Measurements from ENCODE around the gene LRRC55.

LRRC55 gene

DNA sequence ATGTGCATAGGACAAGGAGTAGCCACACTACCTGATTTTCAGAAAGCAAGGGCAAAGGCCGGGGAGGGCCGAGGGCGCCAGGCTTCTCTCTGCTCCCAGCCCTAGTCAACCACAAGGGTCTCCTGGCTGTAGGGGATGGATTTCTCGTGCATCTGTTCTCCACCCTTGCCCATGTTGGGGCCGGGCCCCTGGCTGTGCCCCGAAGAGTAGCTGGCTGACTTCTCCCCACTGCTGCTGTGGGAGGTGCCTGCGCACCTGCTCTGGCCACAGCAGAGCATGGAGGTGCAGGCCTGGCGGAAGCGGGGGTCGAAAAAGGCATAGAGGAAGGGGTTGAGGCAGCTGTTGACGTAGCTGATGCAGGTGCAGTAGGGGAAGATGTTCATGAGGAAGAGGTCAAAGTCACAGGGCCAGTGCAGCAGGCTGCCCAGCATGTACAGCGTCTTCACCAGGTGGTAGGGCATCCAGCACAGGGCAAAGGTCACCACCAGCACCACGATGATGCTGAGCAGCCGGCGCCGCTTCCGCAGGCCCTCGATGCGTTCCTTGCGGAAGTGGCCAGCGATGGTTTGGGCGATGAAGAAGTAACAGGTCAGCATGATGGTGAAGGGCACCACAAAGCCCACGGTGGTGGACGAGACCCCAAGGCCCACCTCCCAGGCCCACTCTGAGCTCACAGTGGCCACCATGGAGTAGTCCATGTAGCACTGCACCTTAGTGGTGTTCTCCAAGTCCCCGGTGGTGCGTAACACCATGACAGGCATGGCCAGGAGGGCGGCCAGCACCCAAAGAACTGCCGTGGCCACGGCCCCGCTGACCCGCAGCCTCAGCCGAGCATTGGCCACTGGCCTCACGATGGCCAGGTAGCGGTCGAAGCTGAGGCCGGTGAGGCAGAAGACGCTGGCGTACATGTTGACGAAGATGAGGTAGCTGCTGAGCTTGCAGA lies 54.3 kb downstream of the LRRC55 start:
- DNase-seq (ENCODE audit: low read depth in 2 of 2), result no peak

DNA sequence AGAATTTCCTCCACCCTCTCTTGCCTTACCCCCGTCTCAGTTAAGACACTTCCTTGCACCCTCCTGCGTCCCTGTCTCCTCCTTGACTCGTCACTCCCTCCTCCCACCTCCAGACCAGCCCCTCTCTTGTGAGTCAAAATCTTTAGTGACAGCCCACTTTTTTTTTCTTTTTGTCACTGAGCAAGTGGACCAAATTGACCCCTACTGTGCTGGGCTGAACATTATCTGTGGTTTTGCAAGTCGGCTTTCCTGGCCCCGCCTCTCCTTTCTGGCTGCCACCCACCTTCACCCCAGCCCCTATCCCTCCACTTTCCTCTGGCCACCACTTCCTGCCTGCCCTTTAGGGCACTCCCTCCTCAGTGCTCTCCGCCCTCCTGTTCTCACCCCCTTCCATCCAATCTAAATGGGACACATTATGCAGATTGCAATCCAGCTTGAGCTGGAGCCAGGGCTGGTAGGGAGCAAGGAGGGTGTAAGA lies 55.5 kb downstream of the LRRC55 start, which contains the start of gene APLNR:
TSS of gene APLNR (minus strand) at position 47 of the 478 bp plus-strand sequence. CDS start 246 bp downstream, outside the sequence.
- DNase-seq (ENCODE audit: low read depth in 2 of 2), result no peak

DNA sequence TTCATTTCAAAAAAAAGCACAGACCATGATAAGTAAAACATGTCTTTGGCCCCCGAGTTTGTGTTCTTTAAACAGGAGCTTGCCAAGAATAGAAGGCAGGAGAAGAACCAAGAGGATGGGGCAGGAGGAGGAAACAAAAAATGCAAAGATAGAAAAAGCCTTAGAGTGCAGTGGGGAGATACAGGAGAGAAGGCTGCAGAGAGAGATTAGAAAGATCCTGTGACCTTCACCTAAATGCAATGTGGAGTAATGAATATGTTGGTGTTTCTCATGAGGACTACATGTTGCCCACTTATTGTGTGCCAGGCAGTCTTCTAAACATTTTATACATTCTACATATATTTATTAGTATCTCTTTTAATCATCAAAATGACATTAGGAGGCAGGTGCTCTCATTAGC lies 57.6 kb downstream of the LRRC55 start:
- DNase-seq (ENCODE audit: low read depth in 2 of 2), result no peak

DNA sequence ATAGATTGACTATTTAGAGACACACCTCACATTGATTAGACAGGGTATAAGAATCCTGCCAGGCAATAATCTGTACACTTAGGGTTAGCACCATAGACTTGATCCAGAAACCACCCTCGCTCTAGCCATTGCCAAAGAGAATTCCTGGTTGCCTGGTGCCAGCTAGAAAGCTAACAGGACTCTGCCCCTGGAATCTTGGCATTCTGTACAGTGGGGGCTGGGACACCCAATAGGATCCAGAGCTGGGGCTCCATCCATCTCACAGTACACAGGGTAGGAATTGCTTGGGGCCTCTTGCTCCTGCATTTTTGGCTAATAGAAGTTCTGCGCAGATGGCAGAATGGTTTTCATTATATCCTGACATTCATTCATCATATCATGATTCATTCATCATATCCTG lies 58.3 kb downstream of the LRRC55 start:
- no peak for DNase-seq (ENCODE audit: low read depth in 2 of 2)

DNA sequence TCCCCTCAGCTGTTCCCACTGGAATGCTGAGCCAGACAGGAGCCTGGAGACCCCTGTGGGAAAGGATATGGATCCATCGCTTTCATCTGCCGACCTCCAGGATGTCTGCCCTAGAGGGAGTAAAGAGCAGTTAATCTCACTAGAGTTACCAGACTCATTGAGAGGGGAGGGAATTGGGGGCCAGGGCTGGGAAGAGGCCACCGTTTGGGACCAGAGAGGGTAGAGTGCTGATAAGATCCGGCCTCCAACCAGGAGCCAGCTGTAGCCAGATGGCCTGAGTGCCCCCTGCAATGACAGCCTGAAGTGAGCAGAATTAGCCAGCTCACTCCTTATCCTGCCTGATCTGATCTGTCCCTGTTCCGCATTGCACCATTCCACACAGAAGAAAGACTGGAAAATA lies 59.0 kb downstream of the LRRC55 start:
- DNase-seq (ENCODE audit: low read depth in 2 of 2), result no peak

Measured in stimulated activated CD4-positive, alpha-beta T cell treated with anti-CD3 and anti-CD28 coated beads, Interleukin-15, amount 100 ng/mL, for 48 hours (primary cell).